ENCODE results near the gene GABRR3. TPM values are rescaled to one million over a fixed set of nuclear protein-coding genes. Genes with fewer than 3 reads are reported as not detected.
"Not testable (repeated sequence)": the region's sequence is repeated elsewhere in the genome, so short reads cannot be mapped to it uniquely, and the experiment has no call there.

The GABRR3 gene
- polyA plus RNA-seq, 1 experiment, result not detected

DNA sequence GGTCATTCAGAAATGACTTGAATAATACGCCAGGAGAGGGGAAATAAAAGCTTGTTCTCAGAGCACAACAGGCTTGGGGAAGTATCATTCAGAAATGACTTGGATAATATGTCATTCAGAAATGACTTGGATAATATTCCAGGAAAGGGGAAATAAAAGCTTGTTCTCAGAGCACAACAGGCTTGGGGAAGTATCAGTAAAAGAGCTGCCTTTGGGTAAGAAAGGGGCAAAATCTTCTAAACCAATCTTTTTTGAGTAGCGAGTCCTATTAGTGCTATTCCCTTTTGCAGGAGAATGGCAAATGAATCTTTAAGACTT, 20.9 kb downstream of the GABRR3 start:
- POLR2A ChIA-PET, result no interaction called here
- Histone ChIP-seq H3K4me3 (ENCODE audit: low read depth, low read length) (no peak overlapping the region), H3K27me3 (ENCODE audit: control insufficient read depth, insufficient read depth, low read length) (no peaks in the 10 kb centered on the region), H3K36me3 (ENCODE audit: control insufficient read depth, insufficient read depth, low read length) (no peaks in the 10 kb centered on the region)
- CTCF ChIA-PET, result interaction anchor here (1.6 to 5.0 kb wide), 2 partner anchors 9 to 25 kb away, joined by 3 to 45 read pairs; no protein-coding TSS in a partner anchor
- DNase-seq (ENCODE audit: low read depth), result no peak
- TF ChIP-seq, protein P1, sequence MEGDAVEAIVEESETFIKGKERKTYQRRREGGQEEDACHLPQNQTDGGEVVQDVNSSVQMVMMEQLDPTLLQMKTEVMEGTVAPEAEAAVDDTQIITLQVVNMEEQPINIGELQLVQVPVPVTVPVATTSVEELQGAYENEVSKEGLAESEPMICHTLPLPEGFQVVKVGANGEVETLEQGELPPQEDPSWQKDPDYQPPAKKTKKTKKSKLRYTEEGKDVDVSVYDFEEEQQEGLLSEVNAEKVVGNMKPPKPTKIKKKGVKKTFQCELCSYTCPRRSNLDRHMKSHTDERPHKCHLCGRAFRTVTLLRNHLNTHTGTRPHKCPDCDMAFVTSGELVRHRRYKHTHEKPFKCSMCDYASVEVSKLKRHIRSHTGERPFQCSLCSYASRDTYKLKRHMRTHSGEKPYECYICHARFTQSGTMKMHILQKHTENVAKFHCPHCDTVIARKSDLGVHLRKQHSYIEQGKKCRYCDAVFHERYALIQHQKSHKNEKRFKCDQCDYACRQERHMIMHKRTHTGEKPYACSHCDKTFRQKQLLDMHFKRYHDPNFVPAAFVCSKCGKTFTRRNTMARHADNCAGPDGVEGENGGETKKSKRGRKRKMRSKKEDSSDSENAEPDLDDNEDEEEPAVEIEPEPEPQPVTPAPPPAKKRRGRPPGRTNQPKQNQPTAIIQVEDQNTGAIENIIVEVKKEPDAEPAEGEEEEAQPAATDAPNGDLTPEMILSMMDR (IDR thresholded peaks at IDR 0.05; ENCODE audit: insufficient read depth, low read depth, low read length), result no peak

DNA sequence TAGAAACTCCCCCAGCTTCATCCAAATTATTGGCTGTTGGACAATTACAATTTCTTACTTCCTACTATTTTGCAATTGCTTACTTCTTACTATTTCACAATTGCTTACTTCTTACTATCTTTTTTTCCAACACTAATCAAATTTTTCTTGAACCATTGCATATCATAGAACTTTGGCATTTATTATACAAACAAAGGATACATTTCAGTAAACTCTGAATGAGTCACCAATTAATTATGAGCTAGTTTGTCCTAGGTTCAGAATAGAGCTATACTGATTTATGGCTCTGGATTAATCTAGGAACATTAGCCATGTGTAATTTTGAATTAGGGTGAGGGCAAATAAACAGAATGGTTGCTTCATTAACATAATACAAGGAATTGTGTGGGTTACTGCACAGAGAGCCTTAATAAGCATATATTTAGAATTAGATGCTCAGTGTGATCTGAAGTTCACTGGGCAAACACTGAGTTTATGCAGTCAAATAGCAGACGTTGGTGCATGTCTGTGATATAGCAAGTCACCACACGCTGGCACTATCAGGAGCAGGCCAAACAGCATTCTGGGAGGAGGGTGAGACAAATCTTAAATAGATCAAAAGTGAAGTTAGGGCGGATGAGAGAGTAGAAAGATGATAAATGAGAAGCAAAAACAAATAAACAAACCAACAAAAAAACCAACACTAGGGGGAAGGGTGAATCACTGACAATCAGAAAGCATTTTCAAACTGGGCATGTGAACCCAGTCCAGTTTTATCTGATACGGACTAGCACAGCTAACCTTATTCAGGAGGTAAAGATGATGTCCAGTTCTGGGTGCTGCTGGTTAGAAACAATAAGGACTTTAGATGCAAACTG, 21.5 kb downstream of the GABRR3 start:
- DNase-seq (ENCODE audit: low read depth), result no peak
- ChIA-PET CTCF (interaction anchor here (0.6 to 5.0 kb wide), 2 partner anchors 9 to 221 kb away, joined by 4 to 45 read pairs; no protein-coding TSS in a partner anchor), POLR2A (no interaction called here)
- Histone ChIP-seq H3K4me3 (ENCODE audit: low read depth, low read length) (no peak overlapping the region), H3K27me3 (ENCODE audit: control insufficient read depth, insufficient read depth, low read length) (no peaks in the 10 kb centered on the region), H3K36me3 (ENCODE audit: control insufficient read depth, insufficient read depth, low read length) (no peaks in the 10 kb centered on the region)
- TF ChIP-seq, protein P1 (IDR thresholded peaks at IDR 0.05; ENCODE audit: insufficient read depth, low read depth, low read length), result no peak

DNA sequence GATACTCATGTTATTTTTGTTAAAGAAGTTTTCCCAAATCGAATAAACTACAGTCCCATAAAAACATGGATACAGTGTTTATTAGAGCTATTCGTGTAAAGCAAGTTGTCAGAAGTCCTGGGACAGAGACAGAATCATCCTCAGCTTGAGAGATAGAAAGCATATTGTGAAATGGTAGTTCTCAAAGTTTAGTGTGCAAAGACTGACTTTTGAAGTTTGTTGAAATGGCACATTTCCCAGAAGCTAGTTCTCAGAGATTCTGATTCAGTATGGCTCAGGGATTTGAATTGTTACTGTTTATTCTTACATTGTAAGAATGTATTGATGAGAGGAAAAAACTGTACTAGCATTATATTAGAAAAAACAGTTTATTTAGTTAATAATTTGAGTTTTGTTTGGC, 22.1 kb downstream of the GABRR3 start:
- ChIA-PET POLR2A (no interaction called here), CTCF (interaction anchor here (0.6 to 5.0 kb wide), 4 partner anchors 10 to 220 kb away, joined by 3 to 45 read pairs (median 4); no protein-coding TSS in a partner anchor)
- TF ChIP-seq, protein P1 (IDR thresholded peaks at IDR 0.05; ENCODE audit: insufficient read depth, low read depth, low read length), result no peak

DNA sequence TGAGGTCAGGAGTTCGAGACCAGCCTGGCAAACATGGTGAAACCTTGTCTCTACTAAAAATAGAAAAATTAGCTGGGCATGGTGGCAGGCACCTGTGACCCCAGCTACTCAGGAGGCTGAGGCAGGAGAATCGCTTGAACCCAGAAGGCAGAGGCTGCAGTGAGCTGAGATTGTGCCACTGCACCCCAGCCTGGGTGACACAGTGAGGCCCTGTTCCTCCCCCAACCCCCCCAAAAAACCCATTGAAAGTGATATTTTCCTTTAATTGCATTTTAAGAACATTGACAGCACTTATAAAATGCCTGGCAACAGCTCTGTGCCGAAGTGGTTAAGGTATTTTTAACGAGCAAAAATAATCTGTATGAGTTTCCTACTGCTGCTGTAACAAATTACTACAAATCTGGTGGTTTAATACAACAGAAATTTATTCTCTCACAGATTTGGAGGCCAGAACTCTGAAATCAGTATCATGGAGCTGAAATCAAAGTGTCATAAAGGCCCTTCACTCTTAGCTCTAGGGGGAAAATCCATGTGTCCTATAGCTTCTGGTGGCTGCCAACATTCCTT, 24.1 kb downstream of the GABRR3 start:
- H3K27me3 ChIP-seq (ENCODE audit: control insufficient read depth, insufficient read depth, low read length); POLR2A ChIA-PET; H3K4me3 ChIP-seq (ENCODE audit: low read depth, low read length); DNase-seq (ENCODE audit: low read depth); H3K36me3 ChIP-seq (ENCODE audit: control insufficient read depth, insufficient read depth, low read length): not testable (repeated sequence)
- CTCF ChIA-PET, result interaction anchor here (0.6 to 5.0 kb wide), 2 partner anchors 12 to 217 kb away, joined by 4 to 45 read pairs; no protein-coding TSS in a partner anchor

More for the DNA sequence above, 22.1 kb downstream of the GABRR3 start:
- no peaks in the 10 kb centered on the region for H3K27me3 ChIP-seq (ENCODE audit: control insufficient read depth, insufficient read depth, low read length)
- DNase-seq (ENCODE audit: low read depth), result no peak
- no peak overlapping the region for H3K4me3 ChIP-seq (ENCODE audit: low read depth, low read length)
- no peaks in the 10 kb centered on the region for H3K36me3 ChIP-seq (ENCODE audit: control insufficient read depth, insufficient read depth, low read length)

DNA sequence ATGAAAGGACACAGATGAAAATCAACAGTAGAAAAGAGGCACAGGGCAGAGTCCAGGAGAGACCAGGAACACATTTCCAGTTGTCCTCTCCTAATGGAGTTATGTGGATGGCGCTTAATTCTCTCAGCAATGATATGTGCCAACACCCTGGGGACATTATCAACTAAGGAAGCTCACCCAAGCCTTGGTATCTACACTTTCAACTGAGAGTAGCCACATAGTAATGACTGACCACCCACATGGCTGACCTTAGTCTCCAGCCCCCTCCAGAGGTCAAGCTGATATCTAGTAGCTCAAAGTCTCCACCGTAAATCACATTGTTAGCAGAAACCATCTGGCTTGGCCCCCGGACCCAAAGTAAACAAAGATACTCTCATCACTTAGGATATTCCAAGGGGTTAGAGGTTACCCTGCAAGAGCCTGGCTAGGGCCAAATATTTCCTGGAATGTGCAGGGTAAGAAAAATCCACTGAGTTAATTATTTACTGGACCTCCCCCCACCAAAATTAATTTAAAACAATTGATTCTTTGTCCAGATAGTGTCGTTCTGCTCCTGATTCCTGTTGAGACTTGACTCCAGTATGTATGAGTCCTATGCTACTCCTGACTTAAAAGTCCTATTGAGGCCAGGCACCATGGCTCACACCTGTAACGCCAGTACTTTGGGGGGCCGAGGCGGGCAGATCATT, 24.8 kb downstream of the GABRR3 start:
- H3K4me3 ChIP-seq (ENCODE audit: low read depth, low read length), result no peak overlapping the region
- no peak for DNase-seq (ENCODE audit: low read depth)
- ChIA-PET POLR2A (no interaction called here), CTCF (interaction anchor here (5.0 kb wide), 1 partner anchor 13 kb away, joined by 45 read pairs; no protein-coding TSS in a partner anchor)
- no peaks in the 10 kb centered on the region for H3K36me3 ChIP-seq (ENCODE audit: control insufficient read depth, insufficient read depth, low read length)
- TF ChIP-seq, protein P1 (IDR thresholded peaks at IDR 0.05; ENCODE audit: insufficient read depth, low read depth, low read length), result no peak
- no peaks in the 10 kb centered on the region for H3K27me3 ChIP-seq (ENCODE audit: control insufficient read depth, insufficient read depth, low read length)

Data from BJ (cell line).